Thyroid gland (tissue), 4 donors: ENCODE measurements around the gene DNAH9. TPM values are rescaled to one million over a fixed set of nuclear protein-coding genes. Genes with fewer than 3 reads are reported as not detected.

Experiments used
- DNase-seq, 2 donors: peaks; one replicate each; pipeline ENCODE4 v3.0.0-alpha.2; 2019
- H3K27ac ChIP-seq, 3 donors: fragments of 200-600 bp; sonication (generic); 1 replicate in 2 of 3; 2 replicates in 1 of 3; pipeline ENCODE4 v1.5.1; 2016 to 2019; ENCODE audit warnings: mild to moderate bottlenecking in 1 of 3, moderate library complexity in 1 of 3
- H3K27me3 ChIP-seq: fragments of 200-600 bp; sonication (generic); one replicate; pipeline ENCODE4 v1.5.1; 2019
- H3K36me3 ChIP-seq, 2 donors: fragments of 200-600 bp; sonication (generic); one replicate each; pipeline ENCODE4 v1.5.1; 2016 to 2019
- H3K4me1 ChIP-seq, 2 donors: fragments of 200-600 bp; sonication (generic); one replicate each; pipeline ENCODE4 v1.5.1; 2017 to 2019
- H3K4me3 ChIP-seq, 3 donors: fragments of 200-600 bp; sonication (generic); replicated peaks in 1 of 3; 1 replicate in 2 of 3; 2 replicates in 1 of 3; pipeline ENCODE4 v1.5.1; 2016; ENCODE audit warnings: mild to moderate bottlenecking in 1 of 3
- H3K9me3 ChIP-seq: fragments of 200-600 bp; sonication (generic); one replicate; pipeline ENCODE4 v1.5.1; 2017
- CTCF ChIP-seq, 6 experiments: fragments of 200-600 bp in 3 of 6; fragments of 450-650 bp in 3 of 6; sonication (generic) in 3 of 6; IDR thresholded peaks; one replicate each; pipeline ENCODE4 v1.5.1; 2016 to 2019; ENCODE audit warnings: antibody characterized with exemption in 6 of 6, mild to moderate bottlenecking in 2 of 6, inconsistent platforms in 1 of 6, moderate library complexity in 1 of 6
- POLR2A ChIP-seq, 2 donors: fragments of 450-650 bp; IDR thresholded peaks; one replicate each; pipeline ENCODE4 v1.6.1; 2017; ENCODE audit warnings: antibody characterized with exemption in 2 of 2, mild to moderate bottlenecking in 2 of 2, moderate library complexity in 1 of 2
- WGBS, 2 donors: methylation state at CpG; one replicate each; pipeline ENCODE4 v1.1.5; 2017; 5-methylcytosine and 5-hydroxymethylcytosine counted together
- intact Hi-C: fragments of 100-400 bp; cut with DNase I; formaldehyde crosslinking; loops from one replicate; pipeline ENCODE4 v1.15.1; 2023
- total RNA-seq, 4 donors: library from RNA; depleted of rRNA; stranded (reverse); fragments of >200 nt; gene quantifications; one replicate each; pipeline ENCODE4 v1.2.3, GENCODE V29; 2016

Gene DNAH9
- total RNA-seq, 4 donors from 2014 or later = under 0.01 to 4.3 (median 2.3) TPM

GRCh38 chr17:11797803-11798202 lies 199.5 kb downstream of the DNAH9 start:
- WGBS, 2 donors = 68 to 93% methylated on average over 8 of the region's 8 CpGs

GRCh38 chr17:11803231-11803969 lies 205.1 kb downstream of the DNAH9 start:
- no peak overlapping the region for H3K4me3 ChIP-seq
- TF ChIP-seq POLR2A (IDR thresholded peaks at IDR 0.05) = no peak
- no peak for TF ChIP-seq CTCF (IDR thresholded peaks at IDR 0.05)
- intact Hi-C loops = no loop called here
- H3K4me1 ChIP-seq = no peaks in the 10 kb centered on the region
- no peaks in the 10 kb centered on the region for H3K9me3 ChIP-seq
- no peaks in the 10 kb centered on the region for H3K27me3 ChIP-seq
- WGBS, 2 donors = 77 to 83% methylated on average over 9 of the region's 9 CpGs
- no peaks in the 10 kb centered on the region for H3K36me3 ChIP-seq
- DNase-seq = no peak
- no peak overlapping the region for H3K27ac ChIP-seq

More at GRCh38 chr17:11797803-11798202, 199.5 kb downstream of the DNAH9 start:
- H3K27ac ChIP-seq = no peak overlapping the region
- H3K4me1 ChIP-seq = no peaks in the 10 kb centered on the region
- H3K4me3 ChIP-seq = no peak overlapping the region
- TF ChIP-seq POLR2A (IDR thresholded peaks at IDR 0.05) (no peak), CTCF (IDR thresholded peaks at IDR 0.05) (no peak)
- H3K9me3 ChIP-seq = no peaks in the 10 kb centered on the region
- H3K27me3 ChIP-seq = no peaks in the 10 kb centered on the region
- intact Hi-C loops = no loop called here
- no peak for DNase-seq
- H3K36me3 ChIP-seq = no peaks in the 10 kb centered on the region

GRCh38 chr17:11805138-11805537 lies 206.9 kb downstream of the DNAH9 start:
- no peak overlapping the region for H3K4me3 ChIP-seq
- no peaks in the 10 kb centered on the region for H3K27me3 ChIP-seq
- DNase-seq = no peak
- WGBS, 2 donors = 84 to 87% methylated on average over 6 of the region's 6 CpGs
- intact Hi-C loops = no loop called here
- H3K27ac ChIP-seq = no peak overlapping the region
- no peaks in the 10 kb centered on the region for H3K36me3 ChIP-seq
- no peaks in the 10 kb centered on the region for H3K4me1 ChIP-seq
- TF ChIP-seq POLR2A (IDR thresholded peaks at IDR 0.05) = no peak
- no peak for TF ChIP-seq CTCF (IDR thresholded peaks at IDR 0.05)
- H3K9me3 ChIP-seq = no peaks in the 10 kb centered on the region

- no peak overlapping the region for H3K4me3 ChIP-seq
- H3K4me1 ChIP-seq = no peaks in the 10 kb centered on the region
- TF ChIP-seq POLR2A (IDR thresholded peaks at IDR 0.05) (no peak), CTCF (IDR thresholded peaks at IDR 0.05) (no peak)
- intact Hi-C loops = no loop called here
- no peak overlapping the region for H3K27ac ChIP-seq
- WGBS, 2 donors = 93 to 98% methylated on average over 7 of the region's 7 CpGs
- no peaks in the 10 kb centered on the region for H3K9me3 ChIP-seq
- H3K36me3 ChIP-seq = no peaks in the 10 kb centered on the region
- H3K27me3 ChIP-seq = no peaks in the 10 kb centered on the region
- no peak for DNase-seq
These were observed 207.7 kb downstream of the DNAH9 start for GRCh38 chr17:11805952-11806351.

- 85% methylated on average over 7 of the region's 7 CpGs for WGBS, 2 donors
- TF ChIP-seq CTCF (IDR thresholded peaks at IDR 0.05) (no peak), POLR2A (IDR thresholded peaks at IDR 0.05) (no peak)
- H3K4me3 ChIP-seq = no peak overlapping the region
- H3K4me1 ChIP-seq = no peaks in the 10 kb centered on the region
- no peak overlapping the region for H3K27ac ChIP-seq
- no peaks in the 10 kb centered on the region for H3K27me3 ChIP-seq
- no peaks in the 10 kb centered on the region for H3K36me3 ChIP-seq
- H3K9me3 ChIP-seq = no peaks in the 10 kb centered on the region
- no peak for DNase-seq
- intact Hi-C loops = no loop called here
These were observed 209.3 kb downstream of the DNAH9 start for GRCh38 chr17:11807606-11808005.
